HCT116 (cell line): ENCODE measurements around the gene SPATA33. TPM values are rescaled to one million over a fixed set of nuclear protein-coding genes. Genes with fewer than 3 reads are reported as not detected.

Experiments
- ATAC-seq: fragments of 200-7000 bp; cut with Tn5 transposase; 2 replicates; pipeline ENCODE4 v1.9.1; 2020; ENCODE audit warnings: mild to moderate bottlenecking, moderate library complexity
- BruUV-seq: library from RNA; stranded (reverse); fragments of 400-500 nt; replicated peaks from 2 replicates; lab custom pipeline; 2021; lab: Mats Ljungman, UMichigan
- CTCF ChIA-PET: fragments of 300-600 bp; sonication (Branson Sonifier 250); formaldehyde crosslinking; loops from one replicate; lab custom pipeline; 2021; ENCODE audit warnings: antibody characterized with exemption; lab: Charles Lee
- POLR2A ChIA-PET: fragments of 300-600, 350-600 bp; sonication (Branson Sonifier 250); formaldehyde crosslinking; loops from one replicate; lab custom pipeline; 2021; ENCODE audit warnings: antibody characterized with exemption; lab: Charles Lee
- RAD21 ChIA-PET, 2 experiments: fragments of 300-600 bp; sonication (Branson Sonifier 250); formaldehyde crosslinking; loops; one replicate each; lab custom pipeline; 2023; ENCODE audit warnings: low total read pairs in 2 of 2; ENCODE audit not compliant: uncharacterized antibody in 2 of 2, unreplicated experiment in 2 of 2, low non-redundant PET in 1 of 2; lab: Charles Lee
- DNase-seq: peaks from one replicate; pipeline ENCODE4 v3.0.0-alpha.2; 2010; ENCODE audit warnings: low read depth, low spot score
- H2AFZ ChIP-seq: fragments of 200-600 bp; shearing (Covaris generic), sonication (generic); 2 replicates; pipeline ENCODE4 v1.6.1; 2017; ENCODE audit warnings: low read depth, mixed run types, mixed read lengths, antibody characterized with exemption, low read length; ENCODE audit not compliant: poor library complexity, severe bottlenecking
- H3K27ac ChIP-seq: 2 replicates; pipeline ENCODE4 v1.5.1; 2012; ENCODE audit warnings: low read depth, low read length
- H3K27me3 ChIP-seq: fragments of 200-600 bp; sonication (generic); 2 replicates; pipeline ENCODE4 v1.6.1; 2016; ENCODE audit warnings: mixed run types, low read length, mixed read lengths; ENCODE audit not compliant: insufficient read depth
- H3K36me3 ChIP-seq, 2 experiments: fragments of 200-500 bp in 1 of 2; fragments of 200-600 bp in 1 of 2; sonication (Bioruptor generic) in 1 of 2; sonication (generic) in 1 of 2; 2 replicates each; pipeline versions ENCODE4 v1.5.1 to v1.6.1; 2014 to 2016; ENCODE audit warnings: low read length in 2 of 2, inconsistent platforms in 1 of 2, mixed read lengths in 1 of 2, mixed run types in 1 of 2; ENCODE audit not compliant: insufficient read depth in 2 of 2, control insufficient read depth in 1 of 2
- H3K4me1 ChIP-seq, 2 experiments: fragments of 200-600 bp in 1 of 2; sonication (generic) in 1 of 2; 2 replicates each; pipeline versions ENCODE4 v1.5.1 to v1.6.1; 2012 to 2017; ENCODE audit warnings: low read length in 2 of 2, inconsistent platforms in 1 of 2, mild to moderate bottlenecking in 1 of 2, mixed read lengths in 1 of 2, mixed run types in 1 of 2, moderate library complexity in 1 of 2; ENCODE audit not compliant: insufficient read depth in 2 of 2, control insufficient read depth in 1 of 2
- H3K4me2 ChIP-seq: fragments of 200-600 bp; sonication (generic); 2 replicates; pipeline ENCODE4 v1.6.1; 2017; ENCODE audit warnings: mixed run types, low read length, mixed read lengths
- H3K4me3 ChIP-seq, 2 experiments: fragments of 200-600 bp in 1 of 2; sonication (generic) in 1 of 2; replicated peaks in 1 of 2; 2 replicates each; pipeline ENCODE4 v1.5.1; 2011 to 2016; ENCODE audit warnings: low read length in 2 of 2, control low read depth in 1 of 2, low read depth in 1 of 2, mild to moderate bottlenecking in 1 of 2, mixed read lengths in 1 of 2, mixed run types in 1 of 2
- H3K79me2 ChIP-seq: fragments of 200-600 bp; sonication (generic); 2 replicates; pipeline ENCODE4 v1.6.1; 2017; ENCODE audit warnings: mild to moderate bottlenecking, mixed run types, low read length, moderate library complexity, mixed read lengths; ENCODE audit not compliant: insufficient read depth
- H3K9ac ChIP-seq: fragments of 200-600 bp; sonication (generic); 2 replicates; pipeline ENCODE4 v1.6.1; 2016; ENCODE audit warnings: low read length, mixed read lengths
- H3K9me2 ChIP-seq: fragments of 200-600 bp; sonication (generic), shearing (Covaris generic); 2 replicates; pipeline ENCODE4 v1.6.1; 2017; ENCODE audit warnings: mixed run types, mild to moderate bottlenecking, moderate library complexity; ENCODE audit not compliant: insufficient read depth
- H3K9me3 ChIP-seq, 2 experiments: fragments of 200-500 bp in 1 of 2; fragments of 200-600 bp in 1 of 2; sonication (Bioruptor generic) in 1 of 2; sonication (generic) in 1 of 2; 2 replicates each; pipeline ENCODE4 v1.6.1; 2014 to 2017; ENCODE audit warnings: low read length in 2 of 2, mixed read lengths in 2 of 2, inconsistent platforms in 1 of 2, low read depth in 1 of 2, mild to moderate bottlenecking in 1 of 2, mixed run types in 1 of 2, moderate library complexity in 1 of 2; ENCODE audit not compliant: control insufficient read depth in 1 of 2, insufficient read depth in 1 of 2
- H4K20me1 ChIP-seq: fragments of 200-600 bp; sonication (generic), shearing (Covaris generic); 2 replicates; pipeline ENCODE4 v1.6.1; 2017; ENCODE audit warnings: mixed run types, mild to moderate bottlenecking, moderate library complexity; ENCODE audit not compliant: insufficient read depth
- CBX3 ChIP-seq: IDR thresholded peaks from 2 replicates; pipeline ENCODE4 v1.6.1; 2012; ENCODE audit warnings: low read depth
- EGR1 ChIP-seq: IDR thresholded peaks from 2 replicates; pipeline ENCODE4 v1.6.1; 2012; ENCODE audit warnings: low read depth
- ELF1 ChIP-seq: IDR thresholded peaks from 2 replicates; pipeline ENCODE4 v1.6.1; 2012; ENCODE audit warnings: low read depth, borderline replicate concordance
- EZH2 ChIP-seq: fragments of 200-600 bp; sonication (generic); IDR thresholded peaks from 2 replicates; pipeline ENCODE4 v1.6.1; 2017; ENCODE audit warnings: antibody characterized with exemption, mixed run types
- FOSL1 ChIP-seq: IDR thresholded peaks from 2 replicates; pipeline ENCODE4 v1.6.1; 2012; ENCODE audit warnings: low read depth
- SIN3A ChIP-seq: IDR thresholded peaks from 2 replicates; pipeline ENCODE4 v1.6.1; 2012; ENCODE audit warnings: low read depth
- SP1 ChIP-seq: IDR thresholded peaks from 2 replicates; pipeline ENCODE4 v1.6.1; 2012; ENCODE audit warnings: low read depth
- SRF ChIP-seq: IDR thresholded peaks from 2 replicates; pipeline ENCODE4 v1.6.1; 2012; ENCODE audit warnings: low read depth
- TCF7L2 ChIP-seq: IDR thresholded peaks from 2 replicates; pipeline ENCODE4 v1.7.0; 2011; ENCODE audit warnings: borderline replicate concordance, inconsistent platforms; ENCODE audit not compliant: insufficient read depth, insufficient read length; ENCODE audit errors: extremely low read depth
- intact Hi-C: fragments of 100-400 bp; cut with micrococcal nuclease; formaldehyde crosslinking; loops from 2 replicates; pipeline ENCODE4 v1.10.0; 2022
- total RNA-seq: library from RNA; stranded (reverse); gene quantifications from one replicate; pipeline ENCODE4 v1.2.1, GENCODE V29; 2021; ENCODE audit not compliant: unreplicated experiment
- TF ChIP-seq, protein P1 (sequence below): IDR thresholded peaks from 2 replicates; pipeline ENCODE4 v1.6.1; 2012
- TF ChIP-seq, protein P2 (sequence below), 3 experiments: fragments of 200-600 bp in 1 of 3; sonication (generic) in 1 of 3; IDR thresholded peaks in 2 of 3; conservative IDR thresholded peaks in 1 of 3; 2 replicates each; pipeline ENCODE4 v1.5.1; 2012 to 2017; ENCODE audit warnings: low read depth in 2 of 3, low read length in 2 of 3, antibody characterized with exemption in 1 of 3, borderline replicate concordance in 1 of 3, control low read depth in 1 of 3, mild to moderate bottlenecking in 1 of 3, mixed read lengths in 1 of 3, mixed run types in 1 of 3, moderate library complexity in 1 of 3; ENCODE audit not compliant: insufficient read depth in 1 of 3
- TF ChIP-seq, protein P3 (sequence below): IDR thresholded peaks from 2 replicates; pipeline ENCODE4 v1.6.1; 2012; ENCODE audit warnings: low read depth
- TF ChIP-seq, protein P4 (sequence below): IDR thresholded peaks from 2 replicates; pipeline ENCODE4 v1.6.1; 2012

SPATA33 gene
- total RNA-seq, 1 experiment from 2014 or later = 24.9 TPM

DNA sequence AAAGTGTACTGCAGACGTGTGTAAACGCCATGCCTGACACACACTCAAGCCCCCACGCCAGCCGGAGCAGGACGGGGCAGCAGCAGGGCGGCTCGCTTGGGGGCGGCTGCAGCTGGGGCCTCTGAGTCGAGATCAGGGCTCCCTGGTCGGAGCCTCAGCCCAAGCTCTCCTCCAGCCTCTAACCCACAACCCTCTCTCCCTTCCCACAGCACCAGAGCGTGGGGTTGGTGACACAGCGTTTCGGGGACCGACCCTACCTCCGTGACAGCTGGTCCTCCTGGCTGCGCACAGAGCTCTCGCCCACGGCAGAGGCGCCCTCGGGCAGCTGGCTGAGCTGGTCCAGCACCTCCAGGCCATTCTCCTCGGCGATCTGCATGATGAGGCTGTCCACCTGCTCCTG, 11.4 kb upstream of the SPATA33 start (continued):
- TF ChIP-seq, protein P1, sequence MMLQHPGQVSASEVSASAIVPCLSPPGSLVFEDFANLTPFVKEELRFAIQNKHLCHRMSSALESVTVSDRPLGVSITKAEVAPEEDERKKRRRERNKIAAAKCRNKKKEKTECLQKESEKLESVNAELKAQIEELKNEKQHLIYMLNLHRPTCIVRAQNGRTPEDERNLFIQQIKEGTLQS = no peak
- TF ChIP-seq SIN3A (no peak), EZH2 (no peak), SRF (no peak), CBX3 (no peak), TCF7L2 (no peak), EGR1 (no peak)
- TF ChIP-seq, protein P2, sequence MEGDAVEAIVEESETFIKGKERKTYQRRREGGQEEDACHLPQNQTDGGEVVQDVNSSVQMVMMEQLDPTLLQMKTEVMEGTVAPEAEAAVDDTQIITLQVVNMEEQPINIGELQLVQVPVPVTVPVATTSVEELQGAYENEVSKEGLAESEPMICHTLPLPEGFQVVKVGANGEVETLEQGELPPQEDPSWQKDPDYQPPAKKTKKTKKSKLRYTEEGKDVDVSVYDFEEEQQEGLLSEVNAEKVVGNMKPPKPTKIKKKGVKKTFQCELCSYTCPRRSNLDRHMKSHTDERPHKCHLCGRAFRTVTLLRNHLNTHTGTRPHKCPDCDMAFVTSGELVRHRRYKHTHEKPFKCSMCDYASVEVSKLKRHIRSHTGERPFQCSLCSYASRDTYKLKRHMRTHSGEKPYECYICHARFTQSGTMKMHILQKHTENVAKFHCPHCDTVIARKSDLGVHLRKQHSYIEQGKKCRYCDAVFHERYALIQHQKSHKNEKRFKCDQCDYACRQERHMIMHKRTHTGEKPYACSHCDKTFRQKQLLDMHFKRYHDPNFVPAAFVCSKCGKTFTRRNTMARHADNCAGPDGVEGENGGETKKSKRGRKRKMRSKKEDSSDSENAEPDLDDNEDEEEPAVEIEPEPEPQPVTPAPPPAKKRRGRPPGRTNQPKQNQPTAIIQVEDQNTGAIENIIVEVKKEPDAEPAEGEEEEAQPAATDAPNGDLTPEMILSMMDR (IDR thresholded peaks at IDR 0.05 in 2 of 3, conservative IDR thresholded peaks at IDR 0.05 in 1 of 3; ENCODE audit: borderline replicate concordance in 1 of 3, insufficient read depth in 1 of 3, low read depth in 2 of 3, low read length in 2 of 3) = no peak

DNA sequence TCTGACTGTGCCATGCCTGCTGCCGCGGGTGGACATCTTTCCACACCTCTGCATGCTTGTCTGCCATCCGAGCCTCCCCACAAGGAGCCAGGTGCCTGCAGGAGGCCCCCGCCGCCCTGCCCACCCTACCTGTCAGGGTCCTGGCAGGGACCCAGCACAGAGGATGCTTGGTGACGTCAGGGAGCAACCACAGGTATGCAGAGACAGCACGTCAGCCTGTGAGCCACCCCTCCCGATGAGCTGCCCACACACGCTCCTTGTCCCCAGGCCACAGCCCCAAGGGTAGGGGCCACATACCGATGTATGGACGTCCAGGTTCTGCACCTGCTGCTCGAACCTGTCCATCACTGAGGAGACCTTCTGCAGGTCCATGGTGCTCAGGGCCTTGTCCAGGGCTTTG, 10.7 kb upstream of the SPATA33 start:
- BruUV-seq = no TSS peak
- POLR2A ChIA-PET = no interaction called here
- Histone ChIP-seq H3K4me3 (no peak overlapping the region), H3K27ac (no peak overlapping the region), H3K36me3 (peaks cover 16 to 32% of the 10 kb centered on the region in 2 experiments; a peak in 3 of 4 replicates)
- no peak for ATAC-seq
- no peak for DNase-seq
- TF ChIP-seq EGR1 (no peak), ELF1 (no peak), SIN3A (no peak), SP1 (no peak), FOSL1 (no peak)
- TF ChIP-seq, protein P3, sequence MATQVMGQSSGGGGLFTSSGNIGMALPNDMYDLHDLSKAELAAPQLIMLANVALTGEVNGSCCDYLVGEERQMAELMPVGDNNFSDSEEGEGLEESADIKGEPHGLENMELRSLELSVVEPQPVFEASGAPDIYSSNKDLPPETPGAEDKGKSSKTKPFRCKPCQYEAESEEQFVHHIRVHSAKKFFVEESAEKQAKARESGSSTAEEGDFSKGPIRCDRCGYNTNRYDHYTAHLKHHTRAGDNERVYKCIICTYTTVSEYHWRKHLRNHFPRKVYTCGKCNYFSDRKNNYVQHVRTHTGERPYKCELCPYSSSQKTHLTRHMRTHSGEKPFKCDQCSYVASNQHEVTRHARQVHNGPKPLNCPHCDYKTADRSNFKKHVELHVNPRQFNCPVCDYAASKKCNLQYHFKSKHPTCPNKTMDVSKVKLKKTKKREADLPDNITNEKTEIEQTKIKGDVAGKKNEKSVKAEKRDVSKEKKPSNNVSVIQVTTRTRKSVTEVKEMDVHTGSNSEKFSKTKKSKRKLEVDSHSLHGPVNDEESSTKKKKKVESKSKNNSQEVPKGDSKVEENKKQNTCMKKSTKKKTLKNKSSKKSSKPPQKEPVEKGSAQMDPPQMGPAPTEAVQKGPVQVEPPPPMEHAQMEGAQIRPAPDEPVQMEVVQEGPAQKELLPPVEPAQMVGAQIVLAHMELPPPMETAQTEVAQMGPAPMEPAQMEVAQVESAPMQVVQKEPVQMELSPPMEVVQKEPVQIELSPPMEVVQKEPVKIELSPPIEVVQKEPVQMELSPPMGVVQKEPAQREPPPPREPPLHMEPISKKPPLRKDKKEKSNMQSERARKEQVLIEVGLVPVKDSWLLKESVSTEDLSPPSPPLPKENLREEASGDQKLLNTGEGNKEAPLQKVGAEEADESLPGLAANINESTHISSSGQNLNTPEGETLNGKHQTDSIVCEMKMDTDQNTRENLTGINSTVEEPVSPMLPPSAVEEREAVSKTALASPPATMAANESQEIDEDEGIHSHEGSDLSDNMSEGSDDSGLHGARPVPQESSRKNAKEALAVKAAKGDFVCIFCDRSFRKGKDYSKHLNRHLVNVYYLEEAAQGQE = no peak
- TF ChIP-seq, protein P1 = no peak
- TF ChIP-seq, protein P4, sequence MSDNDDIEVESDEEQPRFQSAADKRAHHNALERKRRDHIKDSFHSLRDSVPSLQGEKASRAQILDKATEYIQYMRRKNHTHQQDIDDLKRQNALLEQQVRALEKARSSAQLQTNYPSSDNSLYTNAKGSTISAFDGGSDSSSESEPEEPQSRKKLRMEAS = no peak
- TF ChIP-seq, all 23 proteins: peak for 0
- CTCF ChIA-PET = interaction anchor here (0.6 kb wide), 1 partner anchor 20 kb away, joined by 3 read pairs; no protein-coding TSS in a partner anchor
- intact Hi-C loops = no loop called here
- Histone ChIP-seq H4K20me1 (no peaks in the 10 kb centered on the region), H3K4me2 (no peak overlapping the region), H3K9me2 (no peaks in the 10 kb centered on the region), H3K4me1 (peaks cover 3 to 14% of the 10 kb centered on the region in 2 experiments; a peak in 3 of 4 replicates), H3K79me2 (peaks cover 14% of the 10 kb centered on the region), H3K9me3 (no peaks in the 10 kb centered on the region), H3K27me3 (no peaks in the 10 kb centered on the region), H3K9ac (no peak overlapping the region), H2AFZ (no peak overlapping the region)
- RAD21 ChIA-PET = no interaction called here
